ENCODE measurements around the gene GDF15.

The GDF15 gene

DNA sequence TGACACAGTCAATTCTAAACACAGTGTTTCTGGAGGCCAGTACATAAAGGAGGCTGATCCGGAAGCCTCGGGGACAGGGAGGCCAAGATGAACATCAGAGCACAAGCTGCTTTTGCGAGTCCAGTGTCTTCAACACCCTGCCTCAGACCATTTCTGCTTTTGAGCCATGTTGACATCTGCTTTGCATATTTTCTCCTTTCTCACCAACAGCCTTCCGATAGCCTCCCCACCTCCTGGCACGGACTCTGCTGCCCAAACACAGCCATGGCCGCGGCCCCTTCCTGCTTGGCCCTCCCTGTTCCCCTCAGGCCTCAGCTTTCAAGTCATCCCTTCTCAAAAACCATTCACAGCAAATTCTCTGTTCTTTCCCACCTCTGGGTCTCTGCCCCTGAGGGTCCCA, 7.9 kb downstream of the GDF15 start (continued):
- TF ChIP-seq, protein P1, sequence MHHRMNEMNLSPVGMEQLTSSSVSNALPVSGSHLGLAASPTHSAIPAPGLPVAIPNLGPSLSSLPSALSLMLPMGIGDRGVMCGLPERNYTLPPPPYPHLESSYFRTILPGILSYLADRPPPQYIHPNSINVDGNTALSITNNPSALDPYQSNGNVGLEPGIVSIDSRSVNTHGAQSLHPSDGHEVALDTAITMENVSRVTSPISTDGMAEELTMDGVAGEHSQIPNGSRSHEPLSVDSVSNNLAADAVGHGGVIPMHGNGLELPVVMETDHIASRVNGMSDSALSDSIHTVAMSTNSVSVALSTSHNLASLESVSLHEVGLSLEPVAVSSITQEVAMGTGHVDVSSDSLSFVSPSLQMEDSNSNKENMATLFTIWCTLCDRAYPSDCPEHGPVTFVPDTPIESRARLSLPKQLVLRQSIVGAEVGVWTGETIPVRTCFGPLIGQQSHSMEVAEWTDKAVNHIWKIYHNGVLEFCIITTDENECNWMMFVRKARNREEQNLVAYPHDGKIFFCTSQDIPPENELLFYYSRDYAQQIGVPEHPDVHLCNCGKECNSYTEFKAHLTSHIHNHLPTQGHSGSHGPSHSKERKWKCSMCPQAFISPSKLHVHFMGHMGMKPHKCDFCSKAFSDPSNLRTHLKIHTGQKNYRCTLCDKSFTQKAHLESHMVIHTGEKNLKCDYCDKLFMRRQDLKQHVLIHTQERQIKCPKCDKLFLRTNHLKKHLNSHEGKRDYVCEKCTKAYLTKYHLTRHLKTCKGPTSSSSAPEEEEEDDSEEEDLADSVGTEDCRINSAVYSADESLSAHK (tag by site-specific recombination; IDR thresholded peaks at IDR 0.05): no peak
- TF ChIP-seq ZNF560 (tag by site-specific recombination; IDR thresholded peaks at IDR 0.05; ENCODE audit: borderline replicate concordance) (no peak), ZNF169 (tag by site-specific recombination; IDR thresholded peaks at IDR 0.05) (no peak), GLIS1 (tag by site-specific recombination; IDR thresholded peaks at IDR 0.05) (no peak), ZNF202 (tag by site-specific recombination; IDR thresholded peaks at IDR 0.05; ENCODE audit: borderline replicate concordance) (no peak), ZNF292 (tag by site-specific recombination; IDR thresholded peaks at IDR 0.05; ENCODE audit: borderline replicate concordance, low read depth) (no peak), ZIC2 (tag by site-specific recombination; IDR thresholded peaks at IDR 0.05) (no peak), ZNF596 (tag by site-specific recombination; IDR thresholded peaks at IDR 0.05) (no peak), EGR2 (tag by site-specific recombination; IDR thresholded peaks at IDR 0.05; ENCODE audit: low read depth) (no peak)

DNA sequence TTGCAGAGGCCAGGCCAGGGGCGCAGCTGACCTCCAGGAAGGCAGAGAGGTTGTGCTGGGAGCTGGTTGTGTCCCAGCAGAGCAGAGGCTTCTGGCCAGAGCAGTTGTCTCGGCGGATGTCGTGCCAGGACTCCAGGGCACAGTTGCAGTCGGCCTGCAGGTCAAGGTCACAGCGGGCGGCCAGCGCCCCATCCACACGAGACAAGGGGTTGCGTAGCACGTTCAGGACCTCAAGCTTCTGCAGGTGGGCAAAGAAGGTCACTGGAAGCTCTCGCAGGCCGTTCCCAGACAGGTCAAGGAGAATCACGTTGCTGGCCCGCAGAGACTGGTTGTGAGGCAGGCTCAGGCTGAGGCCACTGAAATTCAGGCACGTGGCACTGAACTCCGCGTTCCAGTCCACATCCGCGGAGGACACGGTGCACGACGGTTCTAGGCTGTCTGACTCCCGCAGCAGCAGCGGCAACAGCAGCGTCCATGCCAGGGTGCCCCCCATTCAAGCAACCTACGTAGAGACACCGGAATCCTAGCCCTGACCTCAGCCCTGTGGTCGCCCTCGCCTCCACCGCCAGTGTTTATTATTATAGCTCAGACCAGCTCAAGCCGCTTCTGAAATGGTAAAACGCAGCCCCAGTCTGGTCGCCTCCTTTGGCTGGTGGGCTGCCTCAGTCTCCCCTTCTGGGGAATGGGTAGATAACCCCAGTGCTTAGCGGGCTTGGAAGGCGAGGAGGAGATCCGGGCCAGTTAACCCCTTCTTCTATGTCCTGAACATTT, 10.7 kb downstream of the GDF15 start:
- Histone ChIP-seq H3K9me3 (ENCODE audit: control insufficient read depth, insufficient read depth, low read depth, low read length) (no peaks in the 10 kb centered on the region), H3K36me3 (ENCODE audit: control insufficient read depth in 2 of 2, insufficient read depth in 1 of 2, low read length in 2 of 2) (no peaks in the 10 kb centered on the region), H3K4me1 (ENCODE audit: control insufficient read depth, insufficient read depth, low read length) (no peaks in the 10 kb centered on the region), H3K4me3 (ENCODE audit: low read depth, low read length) (no peak overlapping the region), H3K27ac (ENCODE audit: extremely low read depth, low read depth, low read length) (no peak overlapping the region)
- ChIA-PET POLR2A (no interaction called here), CTCF (interaction anchor here (0.6 to 8.5 kb wide), 6 partner anchors 8 to 150 kb away, joined by 3 to 68 read pairs (median 4); partner anchors contain the start of gene GDF15)
- TF ChIP-seq ZNF785 (tag by site-specific recombination; IDR thresholded peaks at IDR 0.05): no peak
- TF ChIP-seq, protein P2, sequence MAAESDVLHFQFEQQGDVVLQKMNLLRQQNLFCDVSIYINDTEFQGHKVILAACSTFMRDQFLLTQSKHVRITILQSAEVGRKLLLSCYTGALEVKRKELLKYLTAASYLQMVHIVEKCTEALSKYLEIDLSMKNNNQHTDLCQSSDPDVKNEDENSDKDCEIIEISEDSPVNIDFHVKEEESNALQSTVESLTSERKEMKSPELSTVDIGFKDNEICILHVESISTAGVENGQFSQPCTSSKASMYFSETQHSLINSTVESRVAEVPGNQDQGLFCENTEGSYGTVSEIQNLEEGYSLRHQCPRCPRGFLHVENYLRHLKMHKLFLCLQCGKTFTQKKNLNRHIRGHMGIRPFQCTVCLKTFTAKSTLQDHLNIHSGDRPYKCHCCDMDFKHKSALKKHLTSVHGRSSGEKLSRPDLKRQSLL (tag by site-specific recombination; IDR thresholded peaks at IDR 0.05): no peak
- no peak for TF ChIP-seq ZNF114 (tag by site-specific recombination; IDR thresholded peaks at IDR 0.05)
- no peak for TF ChIP-seq GLIS2 (tag by site-specific recombination; IDR thresholded peaks at IDR 0.05)

DNA sequence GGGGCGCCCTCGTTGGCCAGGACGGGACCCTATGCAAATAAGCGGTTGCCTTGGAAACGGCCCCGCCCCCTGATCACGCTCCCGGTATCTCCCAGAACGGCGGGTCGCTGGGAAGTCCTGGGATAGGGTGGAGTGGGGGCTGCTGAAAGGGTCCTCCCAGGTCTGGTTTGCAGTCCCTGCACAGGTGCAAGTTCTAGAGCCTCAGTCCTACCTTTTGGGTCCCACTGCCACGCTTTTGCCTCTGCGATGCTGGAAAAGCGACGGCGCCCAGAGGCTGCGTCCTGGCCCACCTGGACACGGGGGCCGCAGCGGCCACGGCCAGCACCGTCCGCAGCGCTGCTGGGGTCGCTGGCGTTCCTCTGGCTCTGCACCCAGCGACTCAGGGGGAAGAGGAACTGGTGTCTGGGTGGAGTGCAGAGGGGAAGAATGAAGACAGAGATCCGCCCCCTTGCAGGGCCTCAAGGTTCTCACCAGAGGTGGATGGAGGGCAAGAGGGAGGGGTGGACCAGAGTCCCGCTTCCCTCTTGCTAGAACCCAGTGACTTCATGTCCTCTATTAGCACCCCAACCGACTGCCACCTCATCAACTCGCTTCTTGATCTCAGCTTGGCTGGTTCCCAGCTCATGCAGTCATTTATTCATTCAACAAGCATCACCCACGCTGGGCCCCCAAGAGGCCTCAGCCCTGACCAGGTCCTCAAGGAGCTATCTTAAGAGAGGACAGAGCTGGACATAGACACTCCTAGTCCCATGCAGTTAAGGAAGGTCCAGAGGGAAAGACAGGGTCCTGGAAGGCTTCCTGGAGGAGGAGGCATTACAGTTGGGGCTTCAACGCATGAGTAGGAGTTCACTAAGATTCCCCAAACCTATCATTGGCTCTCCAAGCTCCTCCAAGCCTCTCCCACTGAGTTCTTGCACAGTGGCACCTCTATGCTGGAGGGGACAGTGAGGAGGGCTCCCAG, 11.6 kb downstream of the GDF15 start, which contains the start of gene LRRC25:
LRRC25 (minus strand) TSS at position 381 of the 961 bp plus-strand sequence. CDS start 659 bp downstream, outside the sequence.
- POLR2A ChIA-PET: no interaction called here
- TF ChIP-seq SP2 (tag by site-specific recombination; IDR thresholded peaks at IDR 0.05) (peak; percentile 4; the same call in 1 of the 2 replicates), MYNN (tag by site-specific recombination; IDR thresholded peaks at IDR 0.05; ENCODE audit: borderline replicate concordance) (no peak), ZNF596 (tag by site-specific recombination; IDR thresholded peaks at IDR 0.05) (no peak), ZFP69B (tag by site-specific recombination; IDR thresholded peaks at IDR 0.05) (no peak), ZNF701 (tag by site-specific recombination; IDR thresholded peaks at IDR 0.05) (no peak), ZFP3 (tag by site-specific recombination; IDR thresholded peaks at IDR 0.05; ENCODE audit: low read depth) (peak; percentile 97)
- TF ChIP-seq, protein P3, sequence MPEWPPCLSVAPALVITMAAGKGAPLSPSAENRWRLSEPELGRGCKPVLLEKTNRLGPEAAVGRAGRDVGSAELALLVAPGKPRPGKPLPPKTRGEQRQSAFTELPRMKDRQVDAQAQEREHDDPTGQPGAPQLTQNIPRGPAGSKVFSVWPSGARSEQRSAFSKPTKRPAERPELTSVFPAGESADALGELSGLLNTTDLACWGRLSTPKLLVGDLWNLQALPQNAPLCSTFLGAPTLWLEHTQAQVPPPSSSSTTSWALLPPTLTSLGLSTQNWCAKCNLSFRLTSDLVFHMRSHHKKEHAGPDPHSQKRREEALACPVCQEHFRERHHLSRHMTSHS (tag by site-specific recombination; IDR thresholded peaks at IDR 0.05): no peak
- TF ChIP-seq, protein P4, sequence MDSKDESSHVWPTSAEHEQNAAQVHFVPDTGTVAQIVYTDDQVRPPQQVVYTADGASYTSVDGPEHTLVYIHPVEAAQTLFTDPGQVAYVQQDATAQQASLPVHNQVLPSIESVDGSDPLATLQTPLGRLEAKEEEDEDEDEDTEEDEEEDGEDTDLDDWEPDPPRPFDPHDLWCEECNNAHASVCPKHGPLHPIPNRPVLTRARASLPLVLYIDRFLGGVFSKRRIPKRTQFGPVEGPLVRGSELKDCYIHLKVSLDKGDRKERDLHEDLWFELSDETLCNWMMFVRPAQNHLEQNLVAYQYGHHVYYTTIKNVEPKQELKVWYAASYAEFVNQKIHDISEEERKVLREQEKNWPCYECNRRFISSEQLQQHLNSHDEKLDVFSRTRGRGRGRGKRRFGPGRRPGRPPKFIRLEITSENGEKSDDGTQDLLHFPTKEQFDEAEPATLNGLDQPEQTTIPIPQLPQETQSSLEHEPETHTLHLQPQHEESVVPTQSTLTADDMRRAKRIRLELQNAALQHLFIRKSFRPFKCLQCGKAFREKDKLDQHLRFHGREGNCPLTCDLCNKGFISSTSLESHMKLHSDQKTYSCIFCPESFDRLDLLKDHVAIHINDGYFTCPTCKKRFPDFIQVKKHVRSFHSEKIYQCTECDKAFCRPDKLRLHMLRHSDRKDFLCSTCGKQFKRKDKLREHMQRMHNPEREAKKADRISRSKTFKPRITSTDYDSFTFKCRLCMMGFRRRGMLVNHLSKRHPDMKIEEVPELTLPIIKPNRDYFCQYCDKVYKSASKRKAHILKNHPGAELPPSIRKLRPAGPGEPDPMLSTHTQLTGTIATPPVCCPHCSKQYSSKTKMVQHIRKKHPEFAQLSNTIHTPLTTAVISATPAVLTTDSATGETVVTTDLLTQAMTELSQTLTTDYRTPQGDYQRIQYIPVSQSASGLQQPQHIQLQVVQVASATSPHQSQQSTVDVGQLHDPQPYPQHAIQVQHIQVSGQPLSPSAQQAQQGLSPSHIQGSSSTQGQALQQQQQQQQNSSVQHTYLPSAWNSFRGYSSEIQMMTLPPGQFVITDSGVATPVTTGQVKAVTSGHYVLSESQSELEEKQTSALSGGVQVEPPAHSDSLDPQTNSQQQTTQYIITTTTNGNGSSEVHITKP (tag by site-specific recombination; IDR thresholded peaks at IDR 0.05): no peak
- TF ChIP-seq, protein P5, sequence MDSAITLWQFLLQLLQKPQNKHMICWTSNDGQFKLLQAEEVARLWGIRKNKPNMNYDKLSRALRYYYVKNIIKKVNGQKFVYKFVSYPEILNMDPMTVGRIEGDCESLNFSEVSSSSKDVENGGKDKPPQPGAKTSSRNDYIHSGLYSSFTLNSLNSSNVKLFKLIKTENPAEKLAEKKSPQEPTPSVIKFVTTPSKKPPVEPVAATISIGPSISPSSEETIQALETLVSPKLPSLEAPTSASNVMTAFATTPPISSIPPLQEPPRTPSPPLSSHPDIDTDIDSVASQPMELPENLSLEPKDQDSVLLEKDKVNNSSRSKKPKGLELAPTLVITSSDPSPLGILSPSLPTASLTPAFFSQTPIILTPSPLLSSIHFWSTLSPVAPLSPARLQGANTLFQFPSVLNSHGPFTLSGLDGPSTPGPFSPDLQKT (IDR thresholded peaks at IDR 0.05; ENCODE audit: borderline replicate concordance, low read depth, low read length): no peak

More for the DNA sequence above, 11.6 kb downstream of the GDF15 start, which contains the start of gene LRRC25:
- H3K27ac ChIP-seq (ENCODE audit: extremely low read depth, low read depth, low read length): no peak within 1 kb of the TSS
- no peaks in the 10 kb centered on the region for H3K36me3 ChIP-seq (ENCODE audit: control insufficient read depth in 2 of 2, insufficient read depth in 1 of 2, low read length in 2 of 2)
- H3K4me3 ChIP-seq (ENCODE audit: low read depth, low read length): no peak within 1 kb of the TSS
- H3K4me1 ChIP-seq (ENCODE audit: control insufficient read depth, insufficient read depth, low read length): no peaks in the 10 kb centered on the region
- CTCF ChIA-PET: interaction anchor here (0.7 to 8.5 kb wide), 4 partner anchors 9 to 48 kb away, joined by 4 to 68 read pairs (median 7); partner anchors contain the start of gene GDF15
- no peaks in the 10 kb centered on the region for H3K9me3 ChIP-seq (ENCODE audit: control insufficient read depth, insufficient read depth, low read depth, low read length)
